ENCODE data around the gene RPH3AL.

RPH3AL gene

DNA sequence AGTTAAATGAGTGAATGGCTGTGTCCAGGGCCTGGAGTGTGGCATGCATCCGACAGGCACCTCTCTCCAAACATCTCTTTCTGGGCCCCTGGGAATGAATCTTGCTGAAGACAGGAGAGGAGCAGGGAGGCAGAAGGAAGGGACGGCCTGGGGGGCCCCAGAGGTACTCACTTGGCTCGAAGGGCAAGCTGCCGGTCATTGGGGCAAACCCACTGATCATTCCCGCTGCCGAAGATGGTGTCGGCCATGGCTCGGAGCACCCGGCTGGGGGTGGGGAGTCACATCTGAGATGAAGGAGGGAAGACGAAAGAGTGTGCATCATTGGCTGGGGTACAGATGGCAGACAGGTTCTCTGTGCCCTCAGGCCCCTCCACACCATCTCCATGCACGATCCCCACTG, 25.3 kb downstream of the RPH3AL start:
- peaks cover 9% of the 10 kb centered on the region for H3K4me1 ChIP-seq (ENCODE audit: control insufficient read depth, insufficient read depth, low read length, poor library complexity, severe bottlenecking)
- no peak for DNase-seq
- H3K9me3 ChIP-seq (ENCODE audit: control insufficient read depth, low read length) = no peaks in the 10 kb centered on the region
- no peak overlapping the region for H3K27ac ChIP-seq (ENCODE audit: insufficient read depth, low read length, poor library complexity, severe bottlenecking)
- H3K27me3 ChIP-seq (replicated peaks; ENCODE audit: control insufficient read depth, insufficient read depth, low read length, poor library complexity, severe bottlenecking) = no peaks in the 10 kb centered on the region
- no peaks in the 10 kb centered on the region for H3K36me3 ChIP-seq (ENCODE audit: control insufficient read depth, insufficient read depth, low read length)
- no peak overlapping the region for H3K4me3 ChIP-seq (ENCODE audit: insufficient read depth, low read depth, low read length, poor library complexity, severe bottlenecking)

DNA sequence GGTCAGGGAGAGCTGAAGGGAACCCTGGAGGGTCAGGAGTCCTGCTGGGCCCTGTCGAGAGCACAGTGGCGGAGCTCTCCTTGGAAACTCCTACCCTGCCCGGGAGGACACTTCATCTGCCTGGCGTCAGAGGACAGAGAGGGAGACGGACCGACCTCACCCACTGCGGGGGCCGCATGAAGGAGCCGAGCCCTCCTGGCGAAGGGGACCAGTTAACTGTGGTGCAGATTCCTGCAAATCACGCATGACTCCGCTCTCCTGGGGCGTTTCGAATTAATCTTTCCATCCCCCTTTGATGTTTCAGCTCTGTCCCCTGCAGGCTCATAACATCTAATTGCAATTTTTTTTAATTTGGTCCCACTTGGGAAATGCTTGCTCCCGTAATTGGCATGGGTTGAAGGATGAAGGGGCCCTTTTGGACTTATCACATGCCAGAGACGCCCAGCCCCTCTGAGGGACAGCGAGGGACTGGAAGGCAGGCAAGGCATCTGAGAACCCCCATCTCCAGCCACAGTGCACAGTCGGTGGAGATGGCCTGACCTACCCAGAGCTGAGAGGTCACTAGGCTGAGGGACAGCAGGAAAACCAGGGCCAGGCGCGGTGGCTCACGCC, 26.5 kb downstream of the RPH3AL start:
- Histone ChIP-seq H3K36me3 (ENCODE audit: control insufficient read depth, insufficient read depth, low read length) (no peaks in the 10 kb centered on the region), H3K4me1 (ENCODE audit: control insufficient read depth, insufficient read depth, low read length, poor library complexity, severe bottlenecking) (peaks cover 5% of the 10 kb centered on the region), H3K27ac (ENCODE audit: insufficient read depth, low read length, poor library complexity, severe bottlenecking) (no peak overlapping the region), H3K9me3 (ENCODE audit: control insufficient read depth, low read length) (no peaks in the 10 kb centered on the region), H3K27me3 (replicated peaks; ENCODE audit: control insufficient read depth, insufficient read depth, low read length, poor library complexity, severe bottlenecking) (no peaks in the 10 kb centered on the region), H3K4me3 (ENCODE audit: insufficient read depth, low read depth, low read length, poor library complexity, severe bottlenecking) (no peak overlapping the region)
- no peak for DNase-seq

DNA sequence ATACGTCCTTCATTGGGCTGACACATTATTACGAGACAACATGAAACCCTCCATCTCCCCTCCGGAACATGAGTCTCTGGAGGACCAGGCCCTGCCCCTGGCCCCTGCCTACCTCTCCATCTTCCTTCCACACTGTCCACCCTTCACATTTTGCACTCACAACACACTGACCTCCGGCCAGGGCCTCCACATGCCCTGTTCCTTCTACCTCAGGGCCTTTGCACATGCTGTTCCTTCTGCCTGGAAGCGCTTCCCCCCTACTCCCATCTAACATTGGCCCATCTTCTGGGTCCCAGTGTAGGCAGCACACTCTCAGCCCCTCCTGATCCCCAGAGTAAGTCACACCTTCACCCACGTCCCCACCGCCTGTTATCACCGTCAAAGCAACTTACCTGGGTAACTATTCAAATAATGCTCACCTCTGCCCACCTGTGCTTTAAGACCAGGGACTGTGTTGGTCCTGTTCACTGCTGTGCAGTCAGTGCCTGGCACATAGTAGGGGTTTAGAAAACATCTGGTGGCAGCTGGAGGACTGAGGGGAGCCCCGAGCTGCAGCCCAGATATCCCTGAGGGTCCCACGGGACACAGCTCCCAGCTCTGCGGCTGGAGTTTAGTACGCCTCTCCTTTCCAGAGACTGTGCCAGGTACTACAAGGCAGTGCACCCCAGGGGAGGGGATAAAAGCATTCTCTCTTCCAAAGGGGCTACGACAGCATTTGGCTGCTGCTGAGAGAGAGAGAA, 27.2 kb downstream of the RPH3AL start:
- no peak for DNase-seq
- Histone ChIP-seq H3K27me3 (replicated peaks; ENCODE audit: control insufficient read depth, insufficient read depth, low read length, poor library complexity, severe bottlenecking) (no peaks in the 10 kb centered on the region), H3K9me3 (ENCODE audit: control insufficient read depth, low read length) (no peaks in the 10 kb centered on the region), H3K36me3 (ENCODE audit: control insufficient read depth, insufficient read depth, low read length) (no peaks in the 10 kb centered on the region), H3K4me3 (ENCODE audit: insufficient read depth, low read depth, low read length, poor library complexity, severe bottlenecking) (no peak overlapping the region), H3K4me1 (ENCODE audit: control insufficient read depth, insufficient read depth, low read length, poor library complexity, severe bottlenecking) (no peaks in the 10 kb centered on the region), H3K27ac (ENCODE audit: insufficient read depth, low read length, poor library complexity, severe bottlenecking) (no peak overlapping the region)

DNA sequence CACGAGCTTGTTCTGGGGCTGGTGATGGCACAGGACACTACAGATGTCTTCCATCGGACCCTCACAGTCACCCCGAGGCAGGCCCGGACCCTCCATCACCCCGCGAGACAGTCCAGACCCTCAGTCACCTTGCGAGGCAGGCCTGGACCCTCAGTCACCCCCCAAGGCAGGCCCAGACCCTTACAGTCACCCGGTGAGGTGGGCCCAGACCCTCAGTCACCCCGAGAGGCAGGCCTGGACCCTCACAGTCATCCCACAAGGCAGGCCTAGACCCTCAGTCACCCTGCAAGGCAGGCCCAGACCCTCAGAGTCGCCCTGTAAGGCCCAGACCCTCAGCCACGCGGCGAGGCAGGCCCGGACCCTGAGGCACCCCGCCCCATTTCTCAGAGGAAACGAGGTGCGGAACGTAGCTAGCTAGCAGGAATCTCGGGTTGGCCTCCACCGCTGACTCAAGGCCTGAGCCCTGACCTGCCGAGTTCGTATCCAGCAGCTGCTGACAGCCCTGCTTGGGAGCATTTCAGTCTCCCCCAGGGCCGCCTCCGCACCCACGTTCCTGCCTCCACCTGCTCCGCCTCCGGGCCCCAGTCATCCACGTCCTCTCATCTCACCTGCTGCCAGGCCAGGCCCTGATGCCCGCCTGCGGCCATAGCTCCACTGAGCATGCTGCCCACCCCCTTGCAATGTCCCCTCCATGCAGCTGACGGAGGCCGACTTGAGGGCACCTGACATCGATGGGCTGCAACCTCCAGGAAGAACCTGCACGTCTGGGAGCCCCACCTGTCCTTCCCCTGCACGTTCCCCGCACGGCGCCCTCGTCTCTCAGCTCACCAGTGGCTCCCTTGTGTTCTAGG, 28.7 kb downstream of the RPH3AL start:
- no peak for DNase-seq
- Histone ChIP-seq H3K4me1 (ENCODE audit: control insufficient read depth, insufficient read depth, low read length, poor library complexity, severe bottlenecking) (no peaks in the 10 kb centered on the region), H3K4me3 (ENCODE audit: insufficient read depth, low read depth, low read length, poor library complexity, severe bottlenecking) (no peak overlapping the region), H3K36me3 (ENCODE audit: control insufficient read depth, insufficient read depth, low read length) (no peaks in the 10 kb centered on the region), H3K9me3 (ENCODE audit: control insufficient read depth, low read length) (no peaks in the 10 kb centered on the region), H3K27ac (ENCODE audit: insufficient read depth, low read length, poor library complexity, severe bottlenecking) (no peak overlapping the region), H3K27me3 (replicated peaks; ENCODE audit: control insufficient read depth, insufficient read depth, low read length, poor library complexity, severe bottlenecking) (no peaks in the 10 kb centered on the region)

DNA sequence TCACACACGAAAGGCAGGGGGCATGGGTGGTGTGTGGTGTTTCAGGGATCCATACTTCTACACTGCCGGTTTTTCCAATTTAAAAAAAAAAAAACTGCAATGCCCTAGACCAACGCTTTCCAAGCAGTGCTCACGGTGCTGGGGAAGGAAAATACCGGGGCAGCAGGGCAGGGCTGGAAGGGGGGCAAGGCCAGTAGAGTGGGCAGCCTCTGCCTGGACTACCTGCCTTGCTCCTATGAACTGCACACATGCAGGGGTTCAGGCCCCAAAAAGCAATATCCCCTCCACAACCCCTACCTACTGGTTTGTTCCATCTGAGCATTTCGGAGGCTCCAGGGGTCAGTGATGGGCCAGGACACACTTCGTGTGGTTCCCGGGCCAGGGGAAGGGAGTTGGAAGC, 29.4 kb downstream of the RPH3AL start:
- H3K9me3 ChIP-seq (ENCODE audit: control insufficient read depth, low read length) = no peaks in the 10 kb centered on the region
- H3K27ac ChIP-seq (ENCODE audit: insufficient read depth, low read length, poor library complexity, severe bottlenecking) = no peak overlapping the region
- no peaks in the 10 kb centered on the region for H3K36me3 ChIP-seq (ENCODE audit: control insufficient read depth, insufficient read depth, low read length)
- no peaks in the 10 kb centered on the region for H3K4me1 ChIP-seq (ENCODE audit: control insufficient read depth, insufficient read depth, low read length, poor library complexity, severe bottlenecking)
- no peak for DNase-seq
- H3K4me3 ChIP-seq (ENCODE audit: insufficient read depth, low read depth, low read length, poor library complexity, severe bottlenecking) = no peak overlapping the region
- H3K27me3 ChIP-seq (replicated peaks; ENCODE audit: control insufficient read depth, insufficient read depth, low read length, poor library complexity, severe bottlenecking) = no peaks in the 10 kb centered on the region

DNA sequence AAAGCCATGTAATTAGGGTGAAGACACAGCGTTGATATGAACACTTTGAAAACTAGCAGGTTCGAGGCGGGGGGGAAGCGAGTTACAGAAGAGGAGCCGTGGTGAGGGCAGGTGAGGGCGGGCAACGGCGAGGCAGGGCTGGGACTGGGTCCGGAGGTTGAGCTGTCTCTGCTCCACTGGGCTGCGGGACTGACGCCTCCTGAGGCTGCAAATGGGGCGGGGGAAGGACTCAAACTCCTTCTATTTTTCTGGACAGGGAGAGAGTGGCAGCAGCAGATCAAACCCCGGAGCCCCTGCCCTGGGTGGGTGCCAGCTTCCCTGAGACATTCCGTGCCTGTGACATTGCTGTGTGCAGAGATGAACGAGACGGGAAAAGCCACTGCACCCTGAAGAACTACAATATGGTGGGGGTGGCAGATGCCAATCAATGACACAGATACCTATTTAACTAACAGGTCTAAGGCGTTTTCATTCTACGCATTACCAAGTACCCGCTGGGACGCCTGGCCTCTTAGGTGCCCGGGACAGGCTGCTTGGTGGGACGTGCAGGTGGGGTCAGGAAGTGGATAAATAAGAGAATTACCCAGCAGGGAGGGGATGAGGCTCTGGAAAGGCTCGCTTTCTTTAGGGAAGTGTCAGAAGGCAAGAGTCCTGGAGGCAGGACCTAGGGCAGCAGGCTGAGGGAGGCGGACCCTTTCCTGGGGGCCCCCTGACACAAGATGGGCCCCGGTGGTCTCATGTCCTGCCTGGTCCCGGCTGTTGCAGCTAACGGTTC, 30.4 kb downstream of the RPH3AL start:
- Histone ChIP-seq H3K4me1 (ENCODE audit: control insufficient read depth, insufficient read depth, low read length, poor library complexity, severe bottlenecking) (no peaks in the 10 kb centered on the region), H3K27ac (ENCODE audit: insufficient read depth, low read length, poor library complexity, severe bottlenecking) (no peak overlapping the region), H3K27me3 (replicated peaks; ENCODE audit: control insufficient read depth, insufficient read depth, low read length, poor library complexity, severe bottlenecking) (no peaks in the 10 kb centered on the region), H3K36me3 (ENCODE audit: control insufficient read depth, insufficient read depth, low read length) (no peaks in the 10 kb centered on the region), H3K4me3 (ENCODE audit: insufficient read depth, low read depth, low read length, poor library complexity, severe bottlenecking) (no peak overlapping the region), H3K9me3 (ENCODE audit: control insufficient read depth, low read length) (no peaks in the 10 kb centered on the region)
- DNase-seq = no peak

DNA sequence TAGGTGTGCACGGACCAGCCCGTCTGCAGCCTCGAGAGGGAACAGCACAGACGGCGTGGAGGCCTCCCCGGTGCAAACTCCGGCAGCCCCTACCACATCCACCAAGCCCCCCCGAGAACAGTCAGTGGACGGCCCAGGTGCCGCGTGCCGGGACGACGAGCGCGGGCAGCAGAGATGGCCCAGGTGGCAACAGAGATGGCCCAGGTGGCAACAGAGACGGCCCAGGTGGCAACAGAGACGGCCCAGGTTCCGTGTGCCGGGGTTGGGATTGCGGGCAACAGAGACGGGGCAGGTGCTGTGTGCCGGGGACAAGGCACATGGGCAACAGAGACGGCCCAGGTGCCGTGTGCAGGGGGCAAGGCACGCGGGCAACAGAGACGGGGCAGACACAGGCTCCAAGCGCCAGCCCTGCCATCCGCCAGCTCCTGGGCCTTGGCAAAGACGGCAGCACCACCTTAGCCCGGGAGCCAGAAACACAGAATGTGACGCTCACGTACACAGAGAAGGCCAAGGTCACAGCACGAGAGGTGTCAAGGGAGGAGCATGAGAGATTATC, 31.1 kb downstream of the RPH3AL start:
- H3K9me3 ChIP-seq (ENCODE audit: control insufficient read depth, low read length) = no peaks in the 10 kb centered on the region
- H3K27ac ChIP-seq (ENCODE audit: insufficient read depth, low read length, poor library complexity, severe bottlenecking) = no peak overlapping the region
- no peaks in the 10 kb centered on the region for H3K4me1 ChIP-seq (ENCODE audit: control insufficient read depth, insufficient read depth, low read length, poor library complexity, severe bottlenecking)
- DNase-seq = no peak
- no peaks in the 10 kb centered on the region for H3K36me3 ChIP-seq (ENCODE audit: control insufficient read depth, insufficient read depth, low read length)
- no peak overlapping the region for H3K4me3 ChIP-seq (ENCODE audit: insufficient read depth, low read depth, low read length, poor library complexity, severe bottlenecking)
- no peaks in the 10 kb centered on the region for H3K27me3 ChIP-seq (replicated peaks; ENCODE audit: control insufficient read depth, insufficient read depth, low read length, poor library complexity, severe bottlenecking)

DNA sequence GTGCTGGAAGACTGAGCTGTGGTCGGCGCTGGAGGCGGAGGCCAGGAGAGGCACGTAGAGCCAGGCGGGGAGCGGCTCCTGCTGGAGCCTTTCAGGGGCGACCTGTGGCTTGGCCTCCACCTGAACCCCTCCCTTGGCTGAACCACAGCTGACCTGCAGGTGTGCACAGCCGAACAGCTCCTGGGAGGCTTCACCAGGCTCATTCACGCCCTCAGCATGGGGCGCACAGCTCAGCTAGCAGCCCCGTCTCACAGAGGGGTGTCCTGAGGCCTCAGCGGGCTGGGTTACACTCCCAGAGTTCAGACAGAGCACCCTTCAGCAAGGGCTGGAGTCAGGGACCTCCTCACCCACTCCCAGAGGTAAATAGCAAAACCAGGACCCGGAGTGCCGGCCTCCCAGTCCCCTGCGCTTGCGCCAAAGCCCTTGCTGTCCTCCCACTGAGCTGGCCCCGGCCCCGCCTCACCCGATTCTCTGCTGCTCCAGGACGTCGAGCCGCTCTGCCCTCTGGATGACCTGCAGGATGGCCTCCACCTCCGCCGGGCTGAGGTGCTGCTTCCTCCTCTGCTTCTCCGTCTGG, 31.7 kb downstream of the RPH3AL start:
- H3K36me3 ChIP-seq (ENCODE audit: control insufficient read depth, insufficient read depth, low read length) = no peaks in the 10 kb centered on the region
- H3K27ac ChIP-seq (ENCODE audit: insufficient read depth, low read length, poor library complexity, severe bottlenecking) = no peak overlapping the region
- H3K4me3 ChIP-seq (ENCODE audit: insufficient read depth, low read depth, low read length, poor library complexity, severe bottlenecking) = no peak overlapping the region
- H3K27me3 ChIP-seq (replicated peaks; ENCODE audit: control insufficient read depth, insufficient read depth, low read length, poor library complexity, severe bottlenecking) = no peaks in the 10 kb centered on the region
- H3K4me1 ChIP-seq (ENCODE audit: control insufficient read depth, insufficient read depth, low read length, poor library complexity, severe bottlenecking) = no peaks in the 10 kb centered on the region
- no peak for DNase-seq
- no peaks in the 10 kb centered on the region for H3K9me3 ChIP-seq (ENCODE audit: control insufficient read depth, low read length)

DNA sequence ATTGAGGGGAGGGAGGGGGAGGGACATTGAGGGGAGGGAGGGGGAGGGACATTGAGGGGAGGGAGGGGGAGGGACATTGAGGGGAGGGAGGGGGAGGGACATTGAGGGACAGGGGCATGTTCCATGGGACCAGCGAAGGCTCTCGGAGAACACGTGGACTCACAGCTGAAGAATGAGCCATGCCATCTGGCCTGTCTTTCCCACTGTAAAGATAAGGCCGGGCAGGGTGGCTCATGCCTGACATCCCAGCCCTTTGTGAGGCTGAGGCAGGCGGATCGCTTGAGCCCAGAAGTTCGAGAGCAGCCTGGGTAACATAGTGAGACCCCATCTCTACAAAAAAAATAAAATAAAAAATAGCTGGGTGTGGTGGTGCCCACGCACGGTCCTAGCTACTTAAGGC, 32.5 kb downstream of the RPH3AL start:
- H3K27ac ChIP-seq (ENCODE audit: insufficient read depth, low read length, poor library complexity, severe bottlenecking) = no peak overlapping the region

More for the DNA sequence above, 32.5 kb downstream of the RPH3AL start:
- Histone ChIP-seq H3K36me3 (ENCODE audit: control insufficient read depth, insufficient read depth, low read length) (no peaks in the 10 kb centered on the region), H3K27me3 (replicated peaks; ENCODE audit: control insufficient read depth, insufficient read depth, low read length, poor library complexity, severe bottlenecking) (no peaks in the 10 kb centered on the region), H3K9me3 (ENCODE audit: control insufficient read depth, low read length) (no peaks in the 10 kb centered on the region), H3K4me3 (ENCODE audit: insufficient read depth, low read depth, low read length, poor library complexity, severe bottlenecking) (no peak overlapping the region), H3K4me1 (ENCODE audit: control insufficient read depth, insufficient read depth, low read length, poor library complexity, severe bottlenecking) (no peaks in the 10 kb centered on the region)
- DNase-seq = no peak
